GM12873 (cell line): ENCODE measurements around the gene MEI1.

Source experiments
- CTCF ChIP-seq: IDR thresholded peaks from 2 replicates; pipeline ENCODE4 v1.5.1; 2012; ENCODE audit warnings: low read depth, mild to moderate bottlenecking, moderate library complexity, low read length, control low read depth; ENCODE audit not compliant: insufficient read depth; ENCODE audit errors: missing control alignments

Gene MEI1

GRCh38 chr22:41842996-41843970 is 144.0 kb downstream of the MEI1 start:
- TF ChIP-seq CTCF: no peak

DNA sequence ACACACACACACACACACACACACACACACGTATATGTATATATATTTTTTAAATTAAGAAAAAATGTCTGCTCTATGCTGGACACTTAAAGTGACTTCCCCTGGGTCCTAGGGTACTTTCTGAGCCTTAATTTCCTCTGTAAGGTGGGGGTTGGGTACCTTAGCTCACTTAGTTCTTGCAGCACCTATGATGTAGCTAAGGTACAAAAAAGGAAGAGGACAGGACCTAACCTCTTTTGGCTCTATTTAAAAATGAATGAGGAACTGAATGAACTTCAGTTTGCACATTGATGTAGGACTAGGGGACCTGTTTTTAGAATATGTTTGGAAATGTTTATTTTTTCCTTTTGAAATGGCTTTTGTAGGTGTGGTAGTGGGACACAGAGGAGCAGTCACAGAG is 144.7 kb downstream of the MEI1 start:
- no peak for TF ChIP-seq CTCF

DNA sequence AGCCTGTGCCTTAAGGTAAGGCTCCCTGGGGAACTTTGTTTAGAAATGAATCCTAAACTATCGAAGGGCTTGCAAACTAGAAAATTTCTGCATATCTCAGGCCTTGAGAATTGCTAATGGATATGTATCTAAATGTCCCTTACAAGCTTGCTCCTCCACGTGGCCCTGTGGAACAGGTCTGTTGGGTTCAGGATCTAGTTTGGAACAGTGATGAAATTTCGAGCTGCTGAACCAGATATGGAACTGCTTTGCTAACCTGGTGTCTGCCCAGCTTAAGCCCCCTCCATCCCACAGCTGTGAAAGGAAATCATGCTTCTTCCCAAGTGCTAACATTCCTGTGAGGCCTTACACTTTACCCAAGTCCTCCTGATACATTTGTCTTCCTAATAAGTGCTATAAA is 145.2 kb downstream of the MEI1 start:
- no peak for TF ChIP-seq CTCF

DNA sequence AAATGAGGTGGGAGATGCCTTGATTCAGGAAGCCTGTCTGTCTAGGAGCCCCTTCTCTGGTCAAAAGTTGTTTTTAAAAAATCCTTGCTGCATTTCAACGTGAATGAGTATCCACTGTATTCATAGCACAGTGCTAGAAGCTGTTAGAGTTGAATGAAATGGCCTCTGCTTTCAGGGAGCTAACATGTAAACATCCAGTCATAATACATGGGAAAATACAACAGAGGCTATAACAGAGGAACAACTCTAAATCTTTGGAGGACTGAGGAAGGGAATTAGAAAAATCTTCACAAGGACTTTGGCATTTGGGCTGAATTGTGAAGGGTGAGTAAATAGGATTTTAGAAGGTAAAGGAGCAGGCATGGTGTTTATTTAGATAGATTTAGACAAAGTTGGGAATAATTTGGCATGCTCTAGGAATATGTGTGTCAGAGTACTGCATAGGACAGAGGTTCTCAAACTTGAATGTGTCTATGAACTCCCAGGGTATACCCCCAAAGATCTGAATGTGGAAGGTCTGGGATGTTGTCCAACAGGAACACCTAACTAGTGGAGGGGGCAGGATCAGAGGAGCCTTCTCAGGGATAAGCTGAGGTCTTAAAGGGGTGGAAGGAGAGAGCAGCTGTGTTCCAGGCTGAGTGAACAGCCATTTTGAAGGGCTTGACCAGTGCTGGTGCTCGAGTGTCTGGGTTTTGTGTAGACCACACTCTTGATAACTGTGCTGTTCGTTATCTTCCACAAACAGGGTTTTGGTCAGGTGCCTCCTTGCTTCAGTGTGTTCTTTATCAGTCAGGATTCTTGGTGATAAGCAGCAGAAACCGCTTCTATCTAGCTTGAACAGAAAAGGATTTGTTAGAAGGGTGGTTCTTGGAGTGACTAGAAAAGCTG is 146.3 kb downstream of the MEI1 start:
- TF ChIP-seq CTCF: no peak

DNA sequence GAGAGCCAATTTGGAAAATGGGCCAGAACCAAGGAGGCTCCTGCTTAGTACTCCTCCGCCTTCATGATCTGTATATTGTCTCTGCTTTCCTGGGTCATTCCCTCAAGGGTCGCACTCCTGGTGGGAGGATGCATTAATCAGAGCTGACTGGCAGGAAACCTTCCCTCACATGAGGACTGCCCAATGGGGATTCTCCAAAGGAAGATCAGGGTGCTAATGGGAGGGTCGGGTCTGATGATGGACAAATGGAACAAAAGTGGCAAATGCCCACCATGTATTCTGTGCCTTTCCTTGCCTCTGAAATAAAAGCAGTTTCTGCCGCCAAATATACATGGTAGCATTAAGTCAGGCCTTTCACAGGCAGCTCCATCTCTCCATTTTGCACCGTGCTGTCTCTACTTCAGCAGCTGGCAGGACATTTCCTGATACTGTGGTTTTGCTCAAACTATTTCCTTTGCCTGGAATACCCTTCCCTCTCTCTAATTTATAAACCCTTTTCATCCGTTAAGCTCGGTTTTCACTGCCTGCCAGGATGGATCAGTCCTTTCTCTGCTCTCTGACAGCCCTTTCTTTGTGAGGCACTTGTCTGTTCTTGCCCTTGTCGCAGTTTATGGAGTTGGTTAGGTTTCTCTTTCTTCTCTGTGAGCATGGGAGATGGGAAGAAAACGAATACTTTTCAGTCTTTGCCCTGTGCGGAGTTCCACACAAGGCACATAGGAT is 147.1 kb downstream of the MEI1 start:
- TF ChIP-seq CTCF: no peak

DNA sequence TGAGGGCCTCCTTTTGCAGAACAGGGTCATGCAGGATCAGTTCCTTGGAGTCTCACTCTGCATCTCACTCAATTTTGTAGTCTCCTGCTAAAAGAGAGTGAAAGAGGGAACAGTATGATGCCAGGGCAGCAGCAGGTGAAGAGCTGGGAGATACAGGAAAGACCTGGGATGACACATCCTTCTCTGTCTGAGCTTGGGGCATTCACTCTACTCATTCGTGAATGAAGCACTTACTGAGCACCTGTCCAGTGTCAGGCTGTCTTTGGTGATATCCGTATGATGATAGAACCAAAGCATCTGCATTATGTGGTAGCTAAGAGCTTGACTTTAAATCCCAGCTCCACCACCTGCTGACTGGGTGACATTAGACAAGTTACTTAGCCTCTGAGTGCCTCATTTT is 148.0 kb downstream of the MEI1 start:
- no peak for TF ChIP-seq CTCF
